ENCODE measurements around the gene PIP5K1B. TPM values are rescaled to one million over a fixed set of nuclear protein-coding genes. Genes with fewer than 3 reads are reported as not detected.

Gene PIP5K1B
- total and polyA plus RNA-seq, 2 donors (not counting 1 experiment from before 2014, with no cell fraction given) = 11.8 to 24.1 TPM

GRCh38 chr9:69054989-69055388, 349.9 kb downstream of the PIP5K1B start:
- Mint-ChIP-seq H3K27me3 (no peaks in the 10 kb centered on the region), H3K4me3 (no peak overlapping the region), H3K9me3 (ENCODE audit: insufficient read depth) (no peaks in the 10 kb centered on the region), H3K27ac (no peak overlapping the region), H3K4me1 (no peaks in the 10 kb centered on the region)
- no peaks in the 10 kb centered on the region for H3K79me2 ChIP-seq (ENCODE audit: control insufficient read depth, insufficient read depth, low read length)
- POLR2A ChIA-PET = no interaction called here
- TF ChIP-seq CTCF (IDR thresholded peaks at IDR 0.05) = no peak
- TF ChIP-seq EZH2 (IDR thresholded peaks at IDR 0.05; ENCODE audit: borderline replicate concordance, insufficient read depth, low read depth, low read length, poor library complexity, severe bottlenecking) = no peak
- H3K36me3 ChIP-seq (replicated peaks in 1 of 2; ENCODE audit: control extremely low read depth in 1 of 2, control insufficient read depth in 1 of 2, extremely low read depth in 1 of 2, insufficient read depth in 2 of 2, low read length in 1 of 2) = peaks cover 5 to 6% of the 10 kb centered on the region in 2 experiments
- intact Hi-C loops (cut with micrococcal nuclease) = no loop called here
- CTCF ChIA-PET = interaction anchor here (1.0 to 6.5 kb wide), 7 partner anchors 8 to 865 kb away, joined by 3 to 101 read pairs (median 5); no protein-coding TSS in a partner anchor
- H3K4me3 ChIP-seq (ENCODE audit: control extremely low read depth in 1 of 5, extremely low read depth in 1 of 5, insufficient read depth in 1 of 5, low read depth in 2 of 5, low read length in 4 of 5) = no peak overlapping the region
- no peaks in the 10 kb centered on the region for H3K4me1 ChIP-seq (ENCODE audit: control insufficient read depth in 2 of 2, insufficient read depth in 2 of 2, low read length in 2 of 2)
- no peak for ATAC-seq (ENCODE audit: low read depth)
- no peaks in the 10 kb centered on the region for H3K9me3 ChIP-seq (ENCODE audit: control extremely low read depth in 1 of 3, control insufficient read depth in 2 of 3, insufficient read depth in 1 of 3, low read length in 2 of 3)
- H3K27me3 ChIP-seq (replicated peaks in 1 of 4; ENCODE audit: control extremely low read depth in 1 of 4, control insufficient read depth in 3 of 4, insufficient read depth in 4 of 4, low read length in 3 of 4) = no peaks in the 10 kb centered on the region
- H4K20me1 ChIP-seq (ENCODE audit: control insufficient read depth, insufficient read depth, low read length, poor library complexity, severe bottlenecking) = no peaks in the 10 kb centered on the region
- H3K27ac ChIP-seq (ENCODE audit: low read length in 2 of 2) = no peak overlapping the region
- H3K4me2 ChIP-seq (replicated peaks; ENCODE audit: low read depth, low read length, poor library complexity, severe bottlenecking) = no peak overlapping the region
- no peak for DNase-seq
- WGBS (ENCODE audit: insufficient coverage) = 80% methylated on average over 1 of the region's 1 CpG
- no peak overlapping the region for H2AFZ ChIP-seq (ENCODE audit: insufficient read depth, low read depth, low read length, poor library complexity, severe bottlenecking)
- no peak overlapping the region for H3K9ac ChIP-seq (ENCODE audit: low read length)

GRCh38 chr9:69056191-69056815, 351.3 kb downstream of the PIP5K1B start:
- Mint-ChIP-seq H3K27me3 (no peaks in the 10 kb centered on the region), H3K4me3 (no peak overlapping the region), H3K4me1 (no peaks in the 10 kb centered on the region), H3K27ac (no peak overlapping the region), H3K9me3 (ENCODE audit: insufficient read depth) (no peaks in the 10 kb centered on the region)
- no peak overlapping the region for H3K4me2 ChIP-seq (replicated peaks; ENCODE audit: low read depth, low read length, poor library complexity, severe bottlenecking)
- ATAC-seq (ENCODE audit: low read depth) = no peak
- H3K9me3 ChIP-seq (ENCODE audit: control extremely low read depth in 1 of 3, control insufficient read depth in 2 of 3, insufficient read depth in 1 of 3, low read length in 2 of 3) = no peaks in the 10 kb centered on the region
- peaks cover 5 to 6% of the 10 kb centered on the region in 2 experiments for H3K36me3 ChIP-seq (replicated peaks in 1 of 2; ENCODE audit: control extremely low read depth in 1 of 2, control insufficient read depth in 1 of 2, extremely low read depth in 1 of 2, insufficient read depth in 2 of 2, low read length in 1 of 2)
- H2AFZ ChIP-seq (ENCODE audit: insufficient read depth, low read depth, low read length, poor library complexity, severe bottlenecking) = no peak overlapping the region
- H3K27me3 ChIP-seq (replicated peaks in 1 of 4; ENCODE audit: control extremely low read depth in 1 of 4, control insufficient read depth in 3 of 4, insufficient read depth in 4 of 4, low read length in 3 of 4) = no peaks in the 10 kb centered on the region
- no peak overlapping the region for H3K9ac ChIP-seq (ENCODE audit: low read length)
- ChIA-PET CTCF (interaction anchor here (1.2 to 6.5 kb wide), 3 partner anchors 8 to 800 kb away, joined by 3 to 101 read pairs (median 3); no protein-coding TSS in a partner anchor), POLR2A (no interaction called here)
- H3K4me3 ChIP-seq (ENCODE audit: control extremely low read depth in 1 of 5, extremely low read depth in 1 of 5, insufficient read depth in 1 of 5, low read depth in 2 of 5, low read length in 4 of 5) = no peak overlapping the region
- no peaks in the 10 kb centered on the region for H3K4me1 ChIP-seq (ENCODE audit: control insufficient read depth in 2 of 2, insufficient read depth in 2 of 2, low read length in 2 of 2)
- no peaks in the 10 kb centered on the region for H4K20me1 ChIP-seq (ENCODE audit: control insufficient read depth, insufficient read depth, low read length, poor library complexity, severe bottlenecking)
- no peak for DNase-seq
- no peak overlapping the region for H3K27ac ChIP-seq (ENCODE audit: low read length in 2 of 2)
- TF ChIP-seq EZH2 (IDR thresholded peaks at IDR 0.05; ENCODE audit: borderline replicate concordance, insufficient read depth, low read depth, low read length, poor library complexity, severe bottlenecking) (no peak), CTCF (IDR thresholded peaks at IDR 0.05) (no peak)
- no peaks in the 10 kb centered on the region for H3K79me2 ChIP-seq (ENCODE audit: control insufficient read depth, insufficient read depth, low read length)
- intact Hi-C loops (cut with micrococcal nuclease) = no loop called here
- WGBS (ENCODE audit: insufficient coverage) = 83% methylated on average over 2 of the region's 4 CpGs

Measured in B cell (primary cell).